Mesodermal cell (in vitro differentiated cells): ENCODE measurements around the gene IFT43.

Source experiments
- H3K27ac ChIP-seq: 2 replicates; pipeline ENCODE4 v1.7.0; 2013; ENCODE audit warnings: mild to moderate bottlenecking, low read depth, low read length, moderate library complexity; ENCODE audit not compliant: severe bottlenecking
- H3K36me3 ChIP-seq: 2 replicates; pipeline ENCODE4 v1.7.1; 2013; ENCODE audit warnings: mild to moderate bottlenecking, low read length, moderate library complexity; ENCODE audit not compliant: control insufficient read depth, insufficient read depth
- H3K4me1 ChIP-seq: one replicate; pipeline ENCODE4 v1.7.1; 2013; ENCODE audit warnings: mild to moderate bottlenecking, low read length; ENCODE audit not compliant: insufficient read depth, control insufficient read depth, poor library complexity, severe bottlenecking
- H3K4me3 ChIP-seq: 2 replicates; pipeline ENCODE4 v1.7.0; 2013; ENCODE audit warnings: low read length, control low read depth, mild to moderate bottlenecking; ENCODE audit not compliant: insufficient read depth, poor library complexity, severe bottlenecking; ENCODE audit errors: extremely low read depth
- H3K9me3 ChIP-seq: 2 replicates; pipeline ENCODE4 v1.7.1; 2013; ENCODE audit warnings: mild to moderate bottlenecking, low read length, moderate library complexity; ENCODE audit not compliant: control insufficient read depth
- WGBS, 2 experiments: methylation state at CpG; one replicate each; pipeline ENCODE4 v1.1.5; 2013; ENCODE audit warnings: missing lambda C conversion rate in 2 of 2; ENCODE audit not compliant: insufficient coverage in 2 of 2; 5-methylcytosine and 5-hydroxymethylcytosine counted together

Gene IFT43

GRCh38 chr14:76015191-76015590 lies 29.6 kb downstream of the IFT43 start:
- WGBS, 2 experiments: 86 to 100% methylated on average over 1 of the region's 1 CpG
- no peak overlapping the region for H3K4me3 ChIP-seq
- no peaks in the 10 kb centered on the region for H3K9me3 ChIP-seq
- H3K27ac ChIP-seq: no peak overlapping the region
- H3K4me1 ChIP-seq: peaks cover 8% of the 10 kb centered on the region
- peaks cover 36% of the 10 kb centered on the region for H3K36me3 ChIP-seq

GRCh38 chr14:76015668-76016067 lies 30.1 kb downstream of the IFT43 start:
- H3K9me3 ChIP-seq: no peaks in the 10 kb centered on the region
- peaks cover 40% of the 10 kb centered on the region for H3K36me3 ChIP-seq
- WGBS, 2 experiments: 100% methylated on average over 1 of the region's 1 CpG
- peaks cover 8% of the 10 kb centered on the region for H3K4me1 ChIP-seq
- no peak overlapping the region for H3K4me3 ChIP-seq
- H3K27ac ChIP-seq: no peak overlapping the region

GRCh38 chr14:76019676-76020075 lies 34.1 kb downstream of the IFT43 start:
- no CpG with 5 or more reads among the region's 2 CpGs for WGBS, 2 experiments
- Histone ChIP-seq H3K9me3 (no peaks in the 10 kb centered on the region), H3K36me3 (peaks cover 29% of the 10 kb centered on the region), H3K4me1 (no peaks in the 10 kb centered on the region), H3K27ac (no peak overlapping the region), H3K4me3 (no peak overlapping the region)

GRCh38 chr14:76022991-76023390 lies 37.4 kb downstream of the IFT43 start:
- WGBS, 2 experiments: 88 to 100% methylated on average over 2 of the region's 2 CpGs
- Histone ChIP-seq H3K4me3 (no peak overlapping the region), H3K4me1 (no peaks in the 10 kb centered on the region), H3K36me3 (peaks cover 30% of the 10 kb centered on the region), H3K9me3 (no peaks in the 10 kb centered on the region), H3K27ac (no peak overlapping the region)

GRCh38 chr14:76023757-76024156 lies 38.2 kb downstream of the IFT43 start:
- no peak overlapping the region for H3K27ac ChIP-seq
- H3K4me3 ChIP-seq: no peak overlapping the region
- H3K4me1 ChIP-seq: no peaks in the 10 kb centered on the region
- H3K36me3 ChIP-seq: peaks cover 26% of the 10 kb centered on the region
- 100% methylated on average over 1 of the region's 1 CpG; no CpG with 5 or more reads in 1 of the 2 experiments for WGBS, 2 experiments
- H3K9me3 ChIP-seq: no peaks in the 10 kb centered on the region

- Histone ChIP-seq H3K27ac (no peak overlapping the region), H3K4me1 (no peaks in the 10 kb centered on the region), H3K36me3 (peaks cover 26% of the 10 kb centered on the region), H3K9me3 (no peaks in the 10 kb centered on the region), H3K4me3 (no peak overlapping the region)
- WGBS, 2 experiments: 75 to 100% methylated on average over 2 of the region's 4 CpGs
Observed at GRCh38 chr14:76024211-76024907, 38.8 kb downstream of the IFT43 start.

GRCh38 chr14:76034566-76034965 lies 49.0 kb downstream of the IFT43 start:
- H3K4me1 ChIP-seq: no peaks in the 10 kb centered on the region
- H3K36me3 ChIP-seq: peaks cover 12% of the 10 kb centered on the region
- no peak overlapping the region for H3K4me3 ChIP-seq
- 100% methylated on average over 3 of the region's 3 CpGs for WGBS, 2 experiments
- no peak overlapping the region for H3K27ac ChIP-seq
- no peaks in the 10 kb centered on the region for H3K9me3 ChIP-seq

GRCh38 chr14:76040704-76041103 lies 55.1 kb downstream of the IFT43 start:
- Histone ChIP-seq H3K36me3 (peaks cover 10% of the 10 kb centered on the region), H3K9me3 (no peaks in the 10 kb centered on the region), H3K27ac (no peak overlapping the region), H3K4me1 (no peaks in the 10 kb centered on the region), H3K4me3 (no peak overlapping the region)
- 87 to 94% methylated on average over 2 to 3 of the region's 3 CpGs for WGBS, 2 experiments

- Histone ChIP-seq H3K27ac (no peak overlapping the region), H3K36me3 (peaks cover 8% of the 10 kb centered on the region), H3K4me3 (no peak overlapping the region), H3K9me3 (no peaks in the 10 kb centered on the region), H3K4me1 (no peaks in the 10 kb centered on the region)
- 100% methylated on average over 2 of the region's 3 CpGs for WGBS, 2 experiments
Observed at GRCh38 chr14:76045773-76046172, 60.2 kb downstream of the IFT43 start.

- H3K4me3 ChIP-seq: no peak overlapping the region
- no peak overlapping the region for H3K27ac ChIP-seq
- 63 to 93% methylated on average over 1 to 2 of the region's 4 CpGs for WGBS, 2 experiments
- H3K36me3 ChIP-seq: no peaks in the 10 kb centered on the region
- H3K9me3 ChIP-seq: no peaks in the 10 kb centered on the region
- H3K4me1 ChIP-seq: no peaks in the 10 kb centered on the region
Observed at GRCh38 chr14:76050250-76050649, 64.7 kb downstream of the IFT43 start.

GRCh38 chr14:76050797-76051392 lies 65.3 kb downstream of the IFT43 start:
- WGBS, 2 experiments: 52 to 63% methylated on average over 2 to 3 of the region's 3 CpGs

More at GRCh38 chr14:76050797-76051392, 65.3 kb downstream of the IFT43 start:
- Histone ChIP-seq H3K4me3 (no peak overlapping the region), H3K36me3 (no peaks in the 10 kb centered on the region), H3K9me3 (no peaks in the 10 kb centered on the region), H3K4me1 (no peaks in the 10 kb centered on the region), H3K27ac (no peak overlapping the region)
